ENCODE data around the gene MYH9.

DNA sequence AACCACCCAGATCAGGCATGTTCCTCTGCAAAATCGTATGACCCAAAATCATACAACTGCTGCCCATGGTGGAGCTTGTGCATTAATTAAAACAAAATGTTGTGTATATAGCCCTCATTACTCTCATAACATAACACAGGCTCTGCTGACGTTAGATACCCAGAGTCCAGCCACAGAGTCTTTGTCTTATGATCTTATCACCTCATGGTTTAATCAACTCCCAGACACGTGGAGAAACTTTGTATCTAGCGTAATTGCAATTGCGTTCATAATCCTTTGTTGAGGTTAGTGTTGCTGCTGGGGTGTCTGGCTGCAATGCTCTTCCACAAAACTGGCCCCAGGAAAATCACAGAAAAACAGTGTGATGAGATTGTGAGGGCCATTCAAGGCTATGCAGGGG, 139.8 kb downstream of the MYH9 start:
- TF ChIP-seq, protein P1, sequence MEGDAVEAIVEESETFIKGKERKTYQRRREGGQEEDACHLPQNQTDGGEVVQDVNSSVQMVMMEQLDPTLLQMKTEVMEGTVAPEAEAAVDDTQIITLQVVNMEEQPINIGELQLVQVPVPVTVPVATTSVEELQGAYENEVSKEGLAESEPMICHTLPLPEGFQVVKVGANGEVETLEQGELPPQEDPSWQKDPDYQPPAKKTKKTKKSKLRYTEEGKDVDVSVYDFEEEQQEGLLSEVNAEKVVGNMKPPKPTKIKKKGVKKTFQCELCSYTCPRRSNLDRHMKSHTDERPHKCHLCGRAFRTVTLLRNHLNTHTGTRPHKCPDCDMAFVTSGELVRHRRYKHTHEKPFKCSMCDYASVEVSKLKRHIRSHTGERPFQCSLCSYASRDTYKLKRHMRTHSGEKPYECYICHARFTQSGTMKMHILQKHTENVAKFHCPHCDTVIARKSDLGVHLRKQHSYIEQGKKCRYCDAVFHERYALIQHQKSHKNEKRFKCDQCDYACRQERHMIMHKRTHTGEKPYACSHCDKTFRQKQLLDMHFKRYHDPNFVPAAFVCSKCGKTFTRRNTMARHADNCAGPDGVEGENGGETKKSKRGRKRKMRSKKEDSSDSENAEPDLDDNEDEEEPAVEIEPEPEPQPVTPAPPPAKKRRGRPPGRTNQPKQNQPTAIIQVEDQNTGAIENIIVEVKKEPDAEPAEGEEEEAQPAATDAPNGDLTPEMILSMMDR (IDR thresholded peaks at IDR 0.05), result no peak
- TF ChIP-seq EZH2 (IDR thresholded peaks at IDR 0.05; ENCODE audit: borderline replicate concordance, insufficient read depth, low read depth, low read length, poor library complexity, severe bottlenecking), result no peak
